CD14-positive monocyte (primary cell): ENCODE results near the gene TMEM45A. TPM values are rescaled to one million over a fixed set of nuclear protein-coding genes. Genes with fewer than 3 reads are reported as not detected.
A peak's percentile ranks its signal among the peaks of the same experiment; 100 is the strongest.

Experiments used
- DNase-seq, 3 donors: peaks; one replicate each; pipeline ENCODE4 v3.0.0-alpha.2; 2011 to 2022
- H2AFZ ChIP-seq: 2 replicates; pipeline ENCODE4 v1.6.0; 2012; ENCODE audit warnings: mild to moderate bottlenecking, low read depth, low read length, inconsistent platforms; ENCODE audit not compliant: insufficient read depth, poor library complexity, severe bottlenecking
- H3K27ac ChIP-seq, 2 donors: 1 replicate in 1 of 2; 2 replicates in 1 of 2; pipeline ENCODE4 v1.5.1; 2012 to 2013; ENCODE audit warnings: low read length in 2 of 2, control low read depth in 1 of 2, inconsistent platforms in 1 of 2, low read depth in 1 of 2, mild to moderate bottlenecking in 1 of 2
- H3K27me3 ChIP-seq, 2 donors: one replicate each; pipeline versions ENCODE4 v1.6.0 to v1.6.1; 2011 to 2013; ENCODE audit warnings: low read length in 2 of 2; ENCODE audit not compliant: control insufficient read depth in 2 of 2, insufficient read depth in 2 of 2
- H3K36me3 ChIP-seq, 2 donors: replicated peaks in 1 of 2; 1 replicate in 1 of 2; 2 replicates in 1 of 2; pipeline versions ENCODE4 v1.5.1 to v1.6.1; 2012 to 2013; ENCODE audit warnings: low read length in 2 of 2, control low read depth in 1 of 2, inconsistent platforms in 1 of 2, mild to moderate bottlenecking in 1 of 2; ENCODE audit not compliant: insufficient read depth in 2 of 2, control insufficient read depth in 1 of 2
- H3K4me1 ChIP-seq, 2 donors: 1 replicate in 1 of 2; 2 replicates in 1 of 2; pipeline versions ENCODE4 v1.5.1 to v1.6.1; 2012 to 2013; ENCODE audit warnings: low read length in 2 of 2, control low read depth in 1 of 2, inconsistent platforms in 1 of 2, mild to moderate bottlenecking in 1 of 2, moderate library complexity in 1 of 2; ENCODE audit not compliant: insufficient read depth in 2 of 2, control insufficient read depth in 1 of 2
- H3K4me2 ChIP-seq: replicated peaks from 2 replicates; pipeline ENCODE3; 2012; ENCODE audit warnings: low read length, moderate library complexity, mild to moderate bottlenecking; ENCODE audit not compliant: poor library complexity, severe bottlenecking; ENCODE audit errors: extremely low read depth
- H3K4me3 ChIP-seq, 3 experiments: fragments of 200-600 bp in 1 of 3; sonication (generic) in 1 of 3; replicated peaks in 1 of 3; 1 replicate in 2 of 3; 2 replicates in 1 of 3; pipeline ENCODE4 v1.5.1; 2011 to 2013; ENCODE audit warnings: low read length in 3 of 3, mild to moderate bottlenecking in 3 of 3, control low read depth in 2 of 3, low read depth in 2 of 3, inconsistent platforms in 1 of 3, moderate library complexity in 1 of 3
- H3K79me2 ChIP-seq: 2 replicates; pipeline ENCODE4 v1.6.0; 2012; ENCODE audit warnings: mild to moderate bottlenecking, control low read depth, inconsistent platforms, low read length, moderate library complexity; ENCODE audit not compliant: insufficient read depth
- H3K9ac ChIP-seq: 2 replicates; pipeline ENCODE4 v1.6.0; 2017; ENCODE audit warnings: low read length, mild to moderate bottlenecking; ENCODE audit not compliant: insufficient read depth, poor library complexity, severe bottlenecking
- H3K9me3 ChIP-seq, 2 donors: replicated peaks in 1 of 2; 1 replicate in 1 of 2; 2 replicates in 1 of 2; pipeline versions ENCODE4 v1.5.1 to v1.6.1; 2012 to 2013; ENCODE audit warnings: low read length in 2 of 2, control low read depth in 1 of 2; ENCODE audit not compliant: control insufficient read depth in 1 of 2, insufficient read depth in 1 of 2
- H4K20me1 ChIP-seq: 2 replicates; pipeline ENCODE4 v1.6.0; 2012; ENCODE audit warnings: mild to moderate bottlenecking, low read length, control low read depth, moderate library complexity; ENCODE audit not compliant: insufficient read depth
- H3K27ac Mint-ChIP-seq, 7 donors: one replicate each; pipeline ENCODE4 v1.8.0; 2020; ENCODE audit warnings: mild to moderate bottlenecking in 7 of 7, mixed read lengths in 7 of 7, moderate library complexity in 6 of 7, inconsistent platforms in 2 of 7
- H3K27me3 Mint-ChIP-seq, 3 donors: one replicate each; pipeline ENCODE4 v1.8.0; 2021 to 2022; ENCODE audit warnings: low read depth in 3 of 3, mild to moderate bottlenecking in 3 of 3, mixed read lengths in 3 of 3, moderate library complexity in 3 of 3, inconsistent platforms in 1 of 3
- H3K36me3 Mint-ChIP-seq, 2 donors: one replicate each; pipeline ENCODE4 v1.8.0; 2020; ENCODE audit warnings: mixed read lengths in 2 of 2, inconsistent platforms in 1 of 2, mild to moderate bottlenecking in 1 of 2
- H3K4me1 Mint-ChIP-seq: one replicate; pipeline ENCODE4 v1.8.0; 2020; ENCODE audit warnings: mild to moderate bottlenecking, mixed read lengths
- H3K4me3 Mint-ChIP-seq, 2 donors: one replicate each; pipeline ENCODE4 v1.8.0; 2020; ENCODE audit warnings: mild to moderate bottlenecking in 2 of 2, mixed read lengths in 2 of 2, moderate library complexity in 1 of 2
- H3K9me3 Mint-ChIP-seq, 7 donors: one replicate each; pipeline ENCODE4 v1.8.0; 2020 to 2022; ENCODE audit warnings: mixed read lengths in 7 of 7, mild to moderate bottlenecking in 6 of 7, moderate library complexity in 6 of 7, inconsistent platforms in 2 of 7
- WGBS: methylation state at CpG from one replicate; pipeline ENCODE4 v1.1.5; 2013; ENCODE audit warnings: missing lambda C conversion rate; ENCODE audit not compliant: insufficient coverage; 5-methylcytosine and 5-hydroxymethylcytosine counted together
- intact Hi-C, 2 donors: fragments of 100-400 bp; cut with micrococcal nuclease; formaldehyde crosslinking; loops; one replicate each; pipeline versions ENCODE4 v1.15.0 to v1.15.1; 2023
- polyA plus RNA-seq, 3 donors: library from polyadenylated mRNA; depleted of rRNA in 1 of 3; unstranded in 2 of 3; stranded (reverse) in 1 of 3; fragments of 300-500 nt in 2 of 3; fragments of >200 nt in 1 of 3; fragmentation: Illumina TruSeq in 2 of 3; gene quantifications; 1 replicate in 2 of 3; 2 replicates in 1 of 3; pipeline ENCODE4 v1.2.3, GENCODE V29; 2012 to 2021
- TF ChIP-seq, protein P1 (sequence below): fragments of 200-600 bp; IDR thresholded peaks from one replicate; pipeline ENCODE4 v1.8.0; 2022; ENCODE audit warnings: antibody characterized with exemption, mild to moderate bottlenecking

TMEM45A gene
- polyA plus RNA-seq, 3 donors, result 0.03 to 1.5 (median 0.97) TPM

DNA sequence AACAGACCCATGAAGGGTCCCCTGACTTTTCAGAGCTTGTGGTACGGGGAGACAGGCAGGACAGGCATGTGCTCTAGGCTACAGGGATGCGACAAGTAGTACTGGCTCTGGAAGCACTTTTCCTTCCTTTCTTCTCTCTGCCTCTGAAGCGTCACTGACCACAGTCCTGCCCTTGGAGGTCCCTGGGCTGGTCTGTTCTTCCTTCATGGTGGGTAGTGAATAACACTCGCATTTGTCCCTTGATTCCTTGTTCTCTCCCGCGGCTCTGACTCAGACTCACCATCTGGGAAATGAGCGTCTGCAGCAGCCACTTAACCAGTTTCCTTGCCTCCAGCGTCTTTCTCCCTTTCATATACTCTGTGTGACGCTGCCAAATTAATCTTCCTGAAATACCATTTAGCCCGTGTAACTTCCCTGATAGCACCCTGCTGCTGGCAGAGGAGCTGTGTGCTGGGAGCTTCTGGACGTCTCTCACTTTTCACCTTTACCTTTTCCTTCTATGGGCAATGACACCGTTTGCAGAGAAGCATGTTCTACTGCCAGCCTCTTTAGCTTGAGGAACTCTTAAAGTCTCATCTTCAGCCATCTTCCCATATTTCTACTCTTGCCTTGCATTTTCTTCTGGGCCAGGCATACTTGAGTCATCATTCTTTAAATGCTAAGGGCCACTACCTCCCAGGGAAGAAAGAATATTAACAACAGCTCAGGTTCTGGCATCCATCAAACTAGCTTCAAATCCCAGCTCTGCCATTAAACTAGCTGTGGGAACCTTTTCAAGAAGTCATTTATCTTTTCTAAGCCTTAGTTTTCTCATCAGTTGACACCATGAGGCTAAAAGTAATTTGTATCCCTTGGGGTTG, 33.6 kb downstream of the TMEM45A start:
- 82% methylated on average over 9 of the region's 12 CpGs for WGBS
- Histone ChIP-seq H3K9me3 (no peaks in the 10 kb centered on the region), H4K20me1 (no peaks in the 10 kb centered on the region), H3K27ac (peak overlapping the region in 1 of 2 donors; percentile 20), H3K27me3 (no peaks in the 10 kb centered on the region), H3K79me2 (no peaks in the 10 kb centered on the region), H3K36me3 (no peaks in the 10 kb centered on the region), H3K4me2 (no peak overlapping the region), H3K4me3 (no peak overlapping the region), H2AFZ (peak overlapping the region; percentile 6), H3K4me1 (peaks cover 24 to 36% of the 10 kb centered on the region in 2 donors), H3K9ac (no peak overlapping the region)
- TF ChIP-seq, protein P1, sequence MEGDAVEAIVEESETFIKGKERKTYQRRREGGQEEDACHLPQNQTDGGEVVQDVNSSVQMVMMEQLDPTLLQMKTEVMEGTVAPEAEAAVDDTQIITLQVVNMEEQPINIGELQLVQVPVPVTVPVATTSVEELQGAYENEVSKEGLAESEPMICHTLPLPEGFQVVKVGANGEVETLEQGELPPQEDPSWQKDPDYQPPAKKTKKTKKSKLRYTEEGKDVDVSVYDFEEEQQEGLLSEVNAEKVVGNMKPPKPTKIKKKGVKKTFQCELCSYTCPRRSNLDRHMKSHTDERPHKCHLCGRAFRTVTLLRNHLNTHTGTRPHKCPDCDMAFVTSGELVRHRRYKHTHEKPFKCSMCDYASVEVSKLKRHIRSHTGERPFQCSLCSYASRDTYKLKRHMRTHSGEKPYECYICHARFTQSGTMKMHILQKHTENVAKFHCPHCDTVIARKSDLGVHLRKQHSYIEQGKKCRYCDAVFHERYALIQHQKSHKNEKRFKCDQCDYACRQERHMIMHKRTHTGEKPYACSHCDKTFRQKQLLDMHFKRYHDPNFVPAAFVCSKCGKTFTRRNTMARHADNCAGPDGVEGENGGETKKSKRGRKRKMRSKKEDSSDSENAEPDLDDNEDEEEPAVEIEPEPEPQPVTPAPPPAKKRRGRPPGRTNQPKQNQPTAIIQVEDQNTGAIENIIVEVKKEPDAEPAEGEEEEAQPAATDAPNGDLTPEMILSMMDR, result no peak
- peaks cover 0 to 5% (median 3%) of the 10 kb centered on the region in 3 donors for H3K27me3 Mint-ChIP-seq
- H3K4me3 Mint-ChIP-seq, result no peak overlapping the region
- no peaks in the 10 kb centered on the region for H3K9me3 Mint-ChIP-seq
- intact Hi-C loops, result no loop called here
- peaks cover 0 to 2% of the 10 kb centered on the region in 2 donors for H3K36me3 Mint-ChIP-seq
- peak overlapping the region in 3 of 7 donors; percentile 2 to 51 (median 47) for H3K27ac Mint-ChIP-seq
- peaks cover 54% of the 10 kb centered on the region for H3K4me1 Mint-ChIP-seq
- peak in 1 of 3 donors; percentile 9 for DNase-seq

DNA sequence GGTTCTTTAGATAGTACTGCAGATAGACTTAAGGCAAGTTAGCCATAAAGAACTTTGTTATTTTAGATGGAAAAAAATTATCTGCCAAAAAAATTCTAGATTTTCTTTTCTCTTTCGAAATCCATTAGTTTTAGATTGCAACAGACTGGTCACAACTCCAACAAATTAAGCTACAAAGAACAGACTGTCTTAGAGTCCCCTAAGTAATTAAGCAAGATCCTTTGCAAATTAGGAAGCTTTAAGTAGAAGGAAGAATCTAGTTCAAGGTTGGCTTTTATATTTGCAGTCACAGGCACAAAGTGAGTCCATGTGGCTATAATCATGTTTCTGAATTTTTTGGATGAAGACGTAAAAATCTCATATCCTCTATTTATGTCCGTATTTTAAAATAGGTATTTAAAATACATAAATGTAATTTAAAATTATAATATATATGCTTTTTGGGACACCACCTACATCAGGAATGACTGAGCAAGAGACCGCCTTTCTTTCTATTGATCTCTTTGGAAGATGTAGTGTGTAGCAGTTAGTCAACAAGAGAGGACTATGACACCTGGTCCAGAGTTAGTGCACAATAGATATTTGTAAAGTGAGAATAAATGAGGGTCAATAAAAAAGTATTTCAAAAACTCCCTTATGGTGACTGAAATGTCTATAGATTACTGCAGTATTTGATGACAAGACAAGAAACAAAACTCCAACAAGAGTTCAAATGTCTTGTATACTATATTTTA, 34.4 kb downstream of the TMEM45A start:
- Histone ChIP-seq H3K4me1 (peaks cover 16 to 28% of the 10 kb centered on the region in 2 donors), H3K4me2 (no peak overlapping the region), H3K4me3 (no peak overlapping the region), H3K79me2 (no peaks in the 10 kb centered on the region), H4K20me1 (no peaks in the 10 kb centered on the region), H2AFZ (peak overlapping the region; percentile 6), H3K9ac (no peak overlapping the region), H3K27ac (peak overlapping the region in 1 of 2 donors; percentile 20), H3K36me3 (no peaks in the 10 kb centered on the region), H3K9me3 (no peaks in the 10 kb centered on the region), H3K27me3 (no peaks in the 10 kb centered on the region)
- no CpG with 5 or more reads among the region's 4 CpGs for WGBS
- DNase-seq, result peak in 1 of 3 donors; percentile 9
- H3K36me3 Mint-ChIP-seq, result no peaks in the 10 kb centered on the region
- H3K27me3 Mint-ChIP-seq, result peaks cover 0 to 3% (median 1%) of the 10 kb centered on the region in 3 donors
- H3K27ac Mint-ChIP-seq, result peak overlapping the region in 2 of 7 donors; percentile 2 to 14
- intact Hi-C loops, result no loop called here
- no peak overlapping the region for H3K4me3 Mint-ChIP-seq
- no peaks in the 10 kb centered on the region for H3K9me3 Mint-ChIP-seq
- TF ChIP-seq, protein P1, result no peak
- H3K4me1 Mint-ChIP-seq, result peaks cover 46% of the 10 kb centered on the region
